DOHH2 (cell line): ENCODE data around the gene NAA10.

Experiments used
- CTCF ChIP-seq: fragments of 200-600 bp; sonication (generic); IDR thresholded peaks from one replicate; pipeline ENCODE4 v1.5.1; 2014; ENCODE audit warnings: antibody characterized with exemption, mild to moderate bottlenecking, low read depth, low read length; ENCODE audit not compliant: poor library complexity, severe bottlenecking
- EZH2phosphoT487 ChIP-seq: fragments of 200-600 bp; sonication (generic); IDR thresholded peaks from 2 replicates; pipeline ENCODE4 v1.6.1; 2017; ENCODE audit warnings: borderline replicate concordance, mild to moderate bottlenecking, antibody characterized with exemption, low read length, moderate library complexity, mixed read lengths

GRCh38 chrX:153961292-153961691 lies 26.5 kb upstream of the NAA10 start:
- TF ChIP-seq CTCF (no peak), EZH2phosphoT487 (no peak)
